ENCODE measurements around the gene GABBR2. TPM values are rescaled to one million over a fixed set of nuclear protein-coding genes. Genes with fewer than 3 reads are reported as not detected.

The GABBR2 gene
- total RNA-seq, 1 experiment from 2014 or later: 0.76 TPM

GRCh38 chr9:98564714-98565113 is 144.0 kb downstream of the GABBR2 start:
- H3K4me1 ChIP-seq (replicated peaks; ENCODE audit: insufficient read depth): 0 out of 2 replicates have a peak, but pooled peaks cover under 1% of the 10 kb centered on the region
- H3K36me3 ChIP-seq (ENCODE audit: low read depth): no peaks in the 10 kb centered on the region
- no peaks in the 10 kb centered on the region for H3K27me3 ChIP-seq (ENCODE audit: insufficient read depth, low read depth)

GRCh38 chr9:98563988-98564387 is 144.7 kb downstream of the GABBR2 start:
- Histone ChIP-seq H3K4me3 (no peak overlapping the region), H2AFZ (no peak overlapping the region), H3K27ac (no peak overlapping the region), H3K9me2 (ENCODE audit: insufficient read depth) (no peaks in the 10 kb centered on the region), H4K20me1 (ENCODE audit: insufficient read depth) (no peaks in the 10 kb centered on the region), H3K9me3 (ENCODE audit: insufficient read depth, low read depth) (no peaks in the 10 kb centered on the region), H3K36me3 (ENCODE audit: low read depth) (no peaks in the 10 kb centered on the region), H3K4me2 (no peak overlapping the region), H3K27me3 (ENCODE audit: insufficient read depth, low read depth) (no peaks in the 10 kb centered on the region), H3K79me2 (ENCODE audit: low read depth) (no peaks in the 10 kb centered on the region), H3K4me1 (replicated peaks; ENCODE audit: insufficient read depth) (0 out of 2 replicates have a peak, but pooled peaks cover 4% of the 10 kb centered on the region), H3F3A (ENCODE audit: insufficient read depth, low read depth) (0 out of 2 replicates have a peak, but pooled peaks cover 5% of the 10 kb centered on the region)
- ChIA-PET CTCF (no interaction called here), POLR2A (ENCODE audit: unreplicated experiment) (no interaction called here)
- DNase-seq: no peak
- intact Hi-C loops (cut with micrococcal nuclease; ENCODE audit: unreplicated experiment): no loop called here
- TF ChIP-seq CTCF (conservative IDR thresholded peaks at IDR 0.05) (no peak), EZH2 (IDR thresholded peaks at IDR 0.05; ENCODE audit: low read depth) (no peak)
- BruUV-seq (replicated peaks): no TSS peak

More at GRCh38 chr9:98564714-98565113, 144.0 kb downstream of the GABBR2 start:
- no peaks in the 10 kb centered on the region for H4K20me1 ChIP-seq (ENCODE audit: insufficient read depth)
- intact Hi-C loops (cut with micrococcal nuclease; ENCODE audit: unreplicated experiment): no loop called here
- no peak overlapping the region for H3K4me2 ChIP-seq
- H3K9me3 ChIP-seq (ENCODE audit: insufficient read depth, low read depth): no peaks in the 10 kb centered on the region
- no peaks in the 10 kb centered on the region for H3K9me2 ChIP-seq (ENCODE audit: insufficient read depth)
- POLR2A ChIA-PET (ENCODE audit: unreplicated experiment): no interaction called here
- no TSS peak for BruUV-seq (replicated peaks)
- H3K4me3 ChIP-seq: no peak overlapping the region
- H2AFZ ChIP-seq: no peak overlapping the region
- CTCF ChIA-PET: no interaction called here
- no peaks in the 10 kb centered on the region for H3K79me2 ChIP-seq (ENCODE audit: low read depth)
- no peak for DNase-seq
- 0 out of 2 replicates have a peak, but pooled peaks cover 5% of the 10 kb centered on the region for H3F3A ChIP-seq (ENCODE audit: insufficient read depth, low read depth)
- H3K27ac ChIP-seq: no peak overlapping the region
- TF ChIP-seq CTCF (conservative IDR thresholded peaks at IDR 0.05) (no peak), EZH2 (IDR thresholded peaks at IDR 0.05; ENCODE audit: low read depth) (no peak)

- H3K4me1 ChIP-seq (replicated peaks; ENCODE audit: insufficient read depth): 0 out of 2 replicates have a peak, but pooled peaks cover 4% of the 10 kb centered on the region
- DNase-seq: no peak
- no peaks in the 10 kb centered on the region for H3K36me3 ChIP-seq (ENCODE audit: low read depth)
- H3K4me3 ChIP-seq: no peak overlapping the region
- H2AFZ ChIP-seq: no peak overlapping the region
- no peaks in the 10 kb centered on the region for H4K20me1 ChIP-seq (ENCODE audit: insufficient read depth)
- no peaks in the 10 kb centered on the region for H3K9me2 ChIP-seq (ENCODE audit: insufficient read depth)
- H3K9me3 ChIP-seq (ENCODE audit: insufficient read depth, low read depth): no peaks in the 10 kb centered on the region
- H3K79me2 ChIP-seq (ENCODE audit: low read depth): no peaks in the 10 kb centered on the region
- intact Hi-C loops (cut with micrococcal nuclease; ENCODE audit: unreplicated experiment): no loop called here
- ChIA-PET POLR2A (ENCODE audit: unreplicated experiment) (no interaction called here), CTCF (no interaction called here)
- TF ChIP-seq EZH2 (IDR thresholded peaks at IDR 0.05; ENCODE audit: low read depth) (no peak), CTCF (conservative IDR thresholded peaks at IDR 0.05) (no peak)
- 0 out of 2 replicates have a peak, but pooled peaks cover 5% of the 10 kb centered on the region for H3F3A ChIP-seq (ENCODE audit: insufficient read depth, low read depth)
- H3K27me3 ChIP-seq (ENCODE audit: insufficient read depth, low read depth): no peaks in the 10 kb centered on the region
- no peak overlapping the region for H3K4me2 ChIP-seq
- no TSS peak for BruUV-seq (replicated peaks)
- no peak overlapping the region for H3K27ac ChIP-seq
These were observed 145.4 kb downstream of the GABBR2 start for GRCh38 chr9:98563212-98563907.
